ENCODE data around the gene GMCL2.
A peak's percentile ranks its signal among the peaks of the same experiment; 100 is the strongest.

GMCL2 gene

GRCh38 chr5:178210686-178211085 is 23.5 kb upstream of the GMCL2 start:
- peaks cover 99% of the 10 kb centered on the region for H3K36me3 ChIP-seq (ENCODE audit: insufficient read depth, low read length)
- no peak overlapping the region for H3K9ac ChIP-seq (ENCODE audit: low read length)

DNA sequence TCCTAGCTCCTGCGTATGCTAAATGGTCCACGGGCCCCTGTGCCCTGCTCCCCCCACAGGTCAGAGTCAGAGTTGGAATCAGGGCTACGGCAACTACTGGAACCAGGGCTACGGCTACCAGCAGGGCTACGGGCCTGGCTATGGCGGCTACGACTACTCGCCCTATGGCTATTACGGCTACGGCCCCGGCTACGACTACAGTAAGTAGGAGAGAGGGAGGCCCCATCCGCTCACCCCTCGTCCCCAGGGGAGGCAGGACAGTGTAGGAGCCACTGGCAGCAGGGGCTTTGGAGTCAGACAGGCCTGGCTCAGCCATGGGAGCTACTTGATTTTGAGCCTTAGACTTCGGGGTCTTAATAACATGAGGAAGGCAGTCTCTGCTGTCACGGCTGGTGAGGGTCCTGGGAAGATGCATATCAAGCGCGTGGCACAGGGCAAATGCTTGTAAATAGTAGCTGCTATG is 22.9 kb upstream of the GMCL2 start:
- peaks cover 22% of the 10 kb centered on the region for H3K4me1 ChIP-seq (ENCODE audit: insufficient read depth, low read length)
- no peak overlapping the region for H3K27ac ChIP-seq (ENCODE audit: low read depth, low read length)
- H3K36me3 ChIP-seq (ENCODE audit: insufficient read depth, low read length), result peaks cover 93% of the 10 kb centered on the region

More at GRCh38 chr5:178210686-178211085, 23.5 kb upstream of the GMCL2 start:
- no peaks in the 10 kb centered on the region for H3K27me3 ChIP-seq (ENCODE audit: control insufficient read depth in 1 of 2, insufficient read depth in 2 of 2, low read length in 2 of 2)
- no peak overlapping the region for H3K4me3 ChIP-seq (ENCODE audit: low read depth in 1 of 2, low read length in 2 of 2)
- H3K4me1 ChIP-seq (ENCODE audit: insufficient read depth, low read length), result peaks cover 19% of the 10 kb centered on the region
- H3K27ac ChIP-seq (ENCODE audit: low read depth, low read length), result no peak overlapping the region
- no peaks in the 10 kb centered on the region for H3K9me3 ChIP-seq (ENCODE audit: low read length)

DNA sequence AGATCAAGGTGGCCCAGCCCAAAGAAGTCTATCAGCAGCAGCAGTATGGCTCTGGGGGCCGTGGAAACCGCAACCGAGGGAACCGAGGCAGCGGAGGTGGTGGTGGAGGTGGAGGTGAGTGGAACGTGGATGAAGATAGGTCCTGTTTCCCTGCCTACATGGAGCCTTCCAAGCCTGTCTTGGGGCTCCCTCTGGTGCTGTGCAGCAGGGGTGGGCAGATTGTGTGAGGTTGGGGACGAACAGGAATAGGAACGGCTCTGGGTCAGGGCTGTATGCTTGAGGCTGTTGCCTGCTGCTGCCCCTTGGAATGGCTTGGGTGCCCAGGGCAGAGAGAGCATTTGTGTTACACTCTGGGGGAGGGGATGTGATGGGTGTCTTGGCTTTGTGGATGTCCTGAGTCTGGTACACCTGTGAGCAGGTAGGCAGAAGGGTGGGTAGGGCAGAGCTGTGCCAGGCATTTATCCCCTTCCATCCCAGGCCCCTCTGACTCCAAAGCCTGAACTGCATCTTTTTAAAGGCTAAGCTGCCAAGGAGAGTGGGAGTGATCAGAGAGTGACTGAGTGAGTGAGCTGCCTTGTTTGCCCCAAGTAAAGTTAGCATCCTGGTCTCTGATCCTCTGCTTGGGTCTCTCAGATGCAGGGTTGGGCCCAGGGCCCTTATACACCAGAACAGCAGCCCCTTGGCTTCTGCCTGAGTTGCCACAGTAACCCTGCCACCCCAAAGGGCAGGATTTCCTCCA is 22.3 kb upstream of the GMCL2 start:
- Histone ChIP-seq H3K9ac (ENCODE audit: low read length) (no peak overlapping the region), H3K27me3 (ENCODE audit: control insufficient read depth in 1 of 2, insufficient read depth in 2 of 2, low read length in 2 of 2) (no peaks in the 10 kb centered on the region), H3K27ac (ENCODE audit: low read depth, low read length) (no peak overlapping the region), H3K36me3 (ENCODE audit: insufficient read depth, low read length) (peaks cover 87% of the 10 kb centered on the region), H3K4me1 (ENCODE audit: insufficient read depth, low read length) (peaks cover 22% of the 10 kb centered on the region), H3K9me3 (ENCODE audit: low read length) (no peaks in the 10 kb centered on the region), H3K4me3 (ENCODE audit: low read depth in 1 of 2, low read length in 2 of 2) (no peak overlapping the region)

More for the DNA sequence above, 22.9 kb upstream of the GMCL2 start:
- no peaks in the 10 kb centered on the region for H3K9me3 ChIP-seq (ENCODE audit: low read length)
- no peak overlapping the region for H3K9ac ChIP-seq (ENCODE audit: low read length)
- H3K4me3 ChIP-seq (ENCODE audit: low read depth in 1 of 2, low read length in 2 of 2), result no peak overlapping the region
- H3K27me3 ChIP-seq (ENCODE audit: control insufficient read depth in 1 of 2, insufficient read depth in 2 of 2, low read length in 2 of 2), result no peaks in the 10 kb centered on the region

- Histone ChIP-seq H3K4me3 (ENCODE audit: low read depth in 1 of 2, low read length in 2 of 2) (no peak overlapping the region), H3K27me3 (ENCODE audit: control insufficient read depth in 1 of 2, insufficient read depth in 2 of 2, low read length in 2 of 2) (no peaks in the 10 kb centered on the region), H3K4me1 (ENCODE audit: insufficient read depth, low read length) (peaks cover 22% of the 10 kb centered on the region), H3K27ac (ENCODE audit: low read depth, low read length) (no peak overlapping the region), H3K36me3 (ENCODE audit: insufficient read depth, low read length) (peaks cover 79% of the 10 kb centered on the region), H3K9ac (ENCODE audit: low read length) (no peak overlapping the region), H3K9me3 (ENCODE audit: low read length) (no peaks in the 10 kb centered on the region)
Measured at GRCh38 chr5:178208540-178209227, 21.5 kb upstream of the GMCL2 start.

- Histone ChIP-seq H3K9me3 (ENCODE audit: low read length) (no peaks in the 10 kb centered on the region), H3K36me3 (ENCODE audit: insufficient read depth, low read length) (peaks cover 71% of the 10 kb centered on the region), H3K27me3 (ENCODE audit: control insufficient read depth in 1 of 2, insufficient read depth in 2 of 2, low read length in 2 of 2) (no peaks in the 10 kb centered on the region), H3K9ac (ENCODE audit: low read length) (no peak overlapping the region), H3K4me3 (ENCODE audit: low read depth in 1 of 2, low read length in 2 of 2) (no peak overlapping the region), H3K27ac (ENCODE audit: low read depth, low read length) (no peak overlapping the region), H3K4me1 (ENCODE audit: insufficient read depth, low read length) (peaks cover 22% of the 10 kb centered on the region)
Measured at GRCh38 chr5:178207917-178208280, 20.7 kb upstream of the GMCL2 start.

DNA sequence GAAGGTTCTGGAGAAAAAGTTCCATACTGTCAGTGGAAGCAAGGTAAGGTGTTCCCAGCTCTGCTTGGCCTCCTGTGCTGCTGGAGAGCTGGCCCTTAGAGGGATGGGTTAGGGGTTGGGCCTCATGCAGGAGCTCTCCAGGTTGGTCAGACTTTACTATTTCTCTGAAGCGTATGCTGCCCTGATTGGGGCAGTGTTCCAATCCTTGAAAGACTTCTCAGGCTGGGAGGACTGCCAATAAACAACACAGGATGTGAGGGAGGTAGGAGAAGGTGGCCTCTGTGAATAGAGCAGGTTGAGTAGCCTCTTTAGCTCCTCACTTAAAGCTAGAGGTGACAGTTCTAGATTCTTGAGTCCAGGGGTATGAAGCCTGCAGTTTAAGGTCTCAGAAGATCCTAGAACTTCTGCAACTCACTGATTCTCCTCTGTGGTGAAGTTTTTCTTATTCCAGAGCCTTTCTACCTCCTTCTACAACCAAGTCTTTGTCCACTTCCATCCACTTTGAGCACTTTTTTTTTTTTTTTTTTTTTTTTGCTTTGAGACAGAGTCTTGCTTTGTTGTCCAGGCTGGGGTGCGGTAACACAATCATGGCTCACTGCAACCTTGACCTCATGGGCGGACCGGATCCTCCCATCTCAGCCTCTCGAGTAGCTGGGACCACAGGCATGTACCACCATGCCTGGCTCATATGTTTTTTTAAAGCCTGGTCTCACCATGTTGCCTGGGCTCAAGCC is 20.2 kb upstream of the GMCL2 start:
- no peak overlapping the region for H3K9ac ChIP-seq (ENCODE audit: low read length)
- peaks cover 22% of the 10 kb centered on the region for H3K4me1 ChIP-seq (ENCODE audit: insufficient read depth, low read length)
- no peaks in the 10 kb centered on the region for H3K9me3 ChIP-seq (ENCODE audit: low read length)
- H3K4me3 ChIP-seq (ENCODE audit: low read depth in 1 of 2, low read length in 2 of 2), result no peak overlapping the region
- no peaks in the 10 kb centered on the region for H3K27me3 ChIP-seq (ENCODE audit: control insufficient read depth in 1 of 2, insufficient read depth in 2 of 2, low read length in 2 of 2)
- H3K36me3 ChIP-seq (ENCODE audit: insufficient read depth, low read length), result peaks cover 66% of the 10 kb centered on the region
- no peak overlapping the region for H3K27ac ChIP-seq (ENCODE audit: low read depth, low read length)

DNA sequence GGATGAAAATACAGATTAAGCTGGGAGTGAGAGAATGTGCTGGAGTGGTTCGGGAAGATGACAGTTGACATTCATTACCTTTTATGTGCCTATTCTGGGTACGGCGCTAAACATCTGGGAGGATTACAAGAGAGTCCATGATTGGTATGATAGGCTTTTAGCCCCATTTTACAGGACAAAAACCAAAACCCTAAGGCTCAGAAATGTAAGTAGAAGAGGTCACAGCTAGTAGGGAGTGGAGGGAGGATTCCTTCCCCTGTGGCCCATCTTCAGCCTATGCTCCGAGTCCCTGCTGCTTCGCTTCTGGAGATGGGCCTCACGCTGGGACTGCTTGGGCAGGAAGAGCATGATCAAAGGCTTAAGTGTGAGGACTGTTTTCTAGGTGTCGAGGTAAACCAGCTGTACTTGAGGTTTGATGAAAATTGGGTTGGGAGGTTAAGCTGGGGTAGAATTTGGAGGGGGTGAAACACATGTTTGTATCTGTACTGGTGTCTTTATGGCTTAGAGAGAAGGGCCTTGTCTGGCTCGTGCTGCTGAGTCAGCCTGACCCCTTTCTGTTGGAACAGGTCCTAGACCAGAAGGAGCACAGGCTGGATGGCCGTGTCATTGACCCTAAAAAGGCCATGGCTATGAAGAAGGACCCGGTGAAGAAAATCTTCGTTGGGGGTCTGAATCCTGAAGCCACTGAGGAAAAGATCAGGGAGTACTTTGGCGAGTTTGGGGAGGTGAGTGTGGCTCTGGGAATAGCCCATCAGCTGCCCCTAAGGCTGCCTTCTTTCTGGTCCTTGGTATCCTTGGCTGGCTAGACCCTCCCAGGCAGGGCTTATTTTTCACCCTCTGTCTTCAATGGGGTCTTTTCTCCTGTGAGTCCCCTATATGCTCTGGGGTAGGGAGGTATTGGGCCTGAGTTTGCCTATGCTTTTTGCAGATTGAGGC is 19.3 kb upstream of the GMCL2 start:
- peaks cover 57% of the 10 kb centered on the region for H3K36me3 ChIP-seq (ENCODE audit: insufficient read depth, low read length)
- H3K9me3 ChIP-seq (ENCODE audit: low read length), result no peaks in the 10 kb centered on the region
- no peaks in the 10 kb centered on the region for H3K27me3 ChIP-seq (ENCODE audit: control insufficient read depth in 1 of 2, insufficient read depth in 2 of 2, low read length in 2 of 2)
- H3K4me1 ChIP-seq (ENCODE audit: insufficient read depth, low read length), result peaks cover 22% of the 10 kb centered on the region
- H3K27ac ChIP-seq (ENCODE audit: low read depth, low read length), result peak overlapping the region; percentile 35
- peak overlapping the region; percentile 87 to 92 for H3K4me3 ChIP-seq (ENCODE audit: low read depth in 1 of 2, low read length in 2 of 2)
- no peak overlapping the region for H3K9ac ChIP-seq (ENCODE audit: low read length)

DNA sequence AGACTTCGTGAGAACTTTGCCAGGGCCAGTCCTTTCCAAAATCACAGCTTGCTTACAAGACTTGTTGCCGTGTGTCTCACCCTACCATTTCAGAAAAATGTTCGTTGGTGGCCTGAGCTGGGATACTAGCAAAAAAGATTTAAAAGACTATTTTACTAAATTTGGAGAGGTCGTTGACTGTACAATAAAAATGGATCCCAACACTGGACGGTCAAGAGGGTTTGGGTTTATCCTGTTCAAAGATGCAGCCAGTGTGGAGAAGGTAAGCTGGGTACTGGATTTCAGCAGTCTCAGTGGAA is 18.5 kb upstream of the GMCL2 start:
- Histone ChIP-seq H3K27ac (ENCODE audit: low read depth, low read length) (peak overlapping the region; percentile 88), H3K9ac (ENCODE audit: low read length) (peak overlapping the region; percentile 66), H3K4me1 (ENCODE audit: insufficient read depth, low read length) (peaks cover 22% of the 10 kb centered on the region), H3K9me3 (ENCODE audit: low read length) (no peaks in the 10 kb centered on the region), H3K36me3 (ENCODE audit: insufficient read depth, low read length) (peaks cover 50% of the 10 kb centered on the region), H3K4me3 (ENCODE audit: low read depth in 1 of 2, low read length in 2 of 2) (peak overlapping the region; percentile 87 to 92), H3K27me3 (ENCODE audit: control insufficient read depth in 1 of 2, insufficient read depth in 2 of 2, low read length in 2 of 2) (no peaks in the 10 kb centered on the region)

DNA sequence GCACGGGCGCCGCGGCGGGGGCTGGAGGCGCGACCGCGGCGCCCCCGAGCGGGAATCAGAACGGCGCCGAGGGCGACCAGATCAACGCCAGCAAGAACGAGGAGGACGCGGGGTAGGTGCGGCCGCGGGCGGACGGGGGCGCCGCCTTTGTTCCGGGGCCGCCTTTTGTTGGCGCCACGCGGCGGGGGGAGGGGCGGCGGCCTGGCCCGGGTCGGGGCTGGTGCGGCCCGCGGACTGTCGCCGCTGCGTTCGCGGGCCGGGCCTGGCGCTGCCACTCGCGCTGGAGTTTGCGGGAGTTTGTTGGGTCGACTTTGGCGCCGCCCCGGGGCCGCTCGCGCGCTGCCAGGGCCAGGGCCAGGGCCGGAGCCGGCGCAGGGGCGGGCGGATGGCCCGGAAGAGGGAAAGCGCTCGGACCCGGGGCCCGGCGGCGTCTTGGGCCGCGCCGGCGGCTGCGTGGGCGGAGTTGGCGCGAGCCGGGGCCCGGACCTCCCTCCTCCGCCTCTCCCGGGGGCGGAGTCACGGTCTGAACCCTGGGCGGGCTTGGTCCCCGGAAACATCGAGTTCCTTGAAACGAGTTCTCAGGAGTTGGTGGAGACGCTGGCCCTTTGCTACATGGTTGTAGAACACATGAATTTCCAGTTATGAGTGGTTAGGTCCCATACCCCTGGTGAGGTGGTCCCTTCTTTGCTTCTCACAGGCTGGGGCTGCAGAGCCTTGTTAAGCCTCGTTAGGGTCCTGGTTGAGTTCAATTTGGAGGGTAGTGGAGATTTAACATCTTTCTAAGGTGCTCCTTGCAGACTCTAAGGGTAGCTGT is 18.0 kb upstream of the GMCL2 start:
- Histone ChIP-seq H3K36me3 (ENCODE audit: insufficient read depth, low read length) (peaks cover 44% of the 10 kb centered on the region), H3K4me1 (ENCODE audit: insufficient read depth, low read length) (peaks cover 22% of the 10 kb centered on the region), H3K9ac (ENCODE audit: low read length) (peak overlapping the region; percentile 66), H3K9me3 (ENCODE audit: low read length) (no peaks in the 10 kb centered on the region), H3K27me3 (ENCODE audit: control insufficient read depth in 1 of 2, insufficient read depth in 2 of 2, low read length in 2 of 2) (no peaks in the 10 kb centered on the region), H3K27ac (ENCODE audit: low read depth, low read length) (peak overlapping the region; percentile 88), H3K4me3 (ENCODE audit: low read depth in 1 of 2, low read length in 2 of 2) (peak overlapping the region; percentile 87 to 92)

GRCh38 chr5:178204182-178204934 is 17.2 kb upstream of the GMCL2 start, which contains the start of gene HNRNPAB:
TSS of gene HNRNPAB (plus strand) at chr5:178204533. CDS start at chr5:178204838, 305 bp downstream.
- no peaks in the 10 kb centered on the region for H3K9me3 ChIP-seq (ENCODE audit: low read length)
- H3K27ac ChIP-seq (ENCODE audit: low read depth, low read length), result peak within 1 kb of the TSS; percentile 88
- peaks cover 36% of the 10 kb centered on the region for H3K36me3 ChIP-seq (ENCODE audit: insufficient read depth, low read length)
- peaks cover 22% of the 10 kb centered on the region for H3K4me1 ChIP-seq (ENCODE audit: insufficient read depth, low read length)
- H3K4me3 ChIP-seq (ENCODE audit: low read depth in 1 of 2, low read length in 2 of 2), result peak within 1 kb of the TSS; percentile 87 to 92
- no peaks in the 10 kb centered on the region for H3K27me3 ChIP-seq (ENCODE audit: control insufficient read depth in 1 of 2, insufficient read depth in 2 of 2, low read length in 2 of 2)
- H3K9ac ChIP-seq (ENCODE audit: low read length), result peak within 1 kb of the TSS; percentile 66

Measured in muscle layer of colon (tissue), 2 donors.